ENCODE measurements around the gene KDM6B.

The KDM6B gene

GRCh38 chr17:7849751-7850504, 15.9 kb downstream of the KDM6B start:
- no peaks in the 10 kb centered on the region for H3K27me3 ChIP-seq (ENCODE audit: control insufficient read depth, insufficient read depth, low read length)
- no peak overlapping the region for H3K9ac ChIP-seq (ENCODE audit: low read depth, low read length)
- peaks cover 10% of the 10 kb centered on the region for H3K4me1 ChIP-seq (ENCODE audit: control insufficient read depth, insufficient read depth, low read length)
- H3K36me3 ChIP-seq (ENCODE audit: insufficient read depth, low read length) = peaks cover 48% of the 10 kb centered on the region
- H3K9me3 ChIP-seq (replicated peaks; ENCODE audit: low read length) = no peaks in the 10 kb centered on the region
- H3K4me2 ChIP-seq (ENCODE audit: low read length) = no peak overlapping the region
- H3K4me3 ChIP-seq (ENCODE audit: low read length) = no peak overlapping the region

DNA sequence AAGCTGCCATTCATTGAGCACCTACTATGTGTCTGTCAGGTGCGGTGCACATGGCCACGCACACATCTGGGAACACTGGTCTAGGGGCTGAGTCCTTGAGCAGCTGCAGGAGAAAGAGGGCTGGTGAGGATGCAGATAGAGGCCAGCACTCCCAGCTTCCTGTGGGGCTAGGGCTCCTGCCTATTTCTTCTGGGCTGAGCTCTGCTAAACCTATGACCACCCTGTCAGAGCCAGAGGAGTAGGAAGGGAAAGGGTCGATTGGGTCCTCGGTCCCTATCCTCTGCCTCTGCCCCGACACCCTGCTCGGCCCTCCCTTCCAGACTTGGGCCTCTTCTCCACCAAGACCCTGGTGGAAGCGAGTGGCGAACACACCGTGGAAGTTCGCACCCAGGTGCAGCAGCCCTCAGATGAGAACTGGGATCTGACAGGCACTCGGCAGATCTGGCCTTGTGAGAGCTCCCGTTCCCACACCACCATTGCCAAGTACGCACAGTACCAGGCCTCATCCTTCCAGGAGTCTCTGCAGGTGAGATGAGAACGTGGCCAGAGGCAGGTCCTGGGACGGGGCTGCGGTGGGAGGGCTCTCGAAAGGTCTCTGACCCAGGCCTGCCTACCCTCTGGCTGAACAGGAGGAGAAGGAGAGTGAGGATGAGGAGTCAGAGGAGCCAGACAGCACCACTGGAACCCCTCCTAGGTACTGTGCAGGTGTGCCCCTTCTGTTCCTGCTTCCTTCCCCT, 16.9 kb downstream of the KDM6B start:
- H3K9me3 ChIP-seq (replicated peaks; ENCODE audit: low read length) = no peaks in the 10 kb centered on the region
- H3K4me2 ChIP-seq (ENCODE audit: low read length) = no peak overlapping the region
- H3K4me3 ChIP-seq (ENCODE audit: low read length) = no peak overlapping the region
- no peaks in the 10 kb centered on the region for H3K27me3 ChIP-seq (ENCODE audit: control insufficient read depth, insufficient read depth, low read length)
- peaks cover 55% of the 10 kb centered on the region for H3K36me3 ChIP-seq (ENCODE audit: insufficient read depth, low read length)
- H3K9ac ChIP-seq (ENCODE audit: low read depth, low read length) = no peak overlapping the region
- peaks cover 11% of the 10 kb centered on the region for H3K4me1 ChIP-seq (ENCODE audit: control insufficient read depth, insufficient read depth, low read length)

- H3K4me3 ChIP-seq (ENCODE audit: low read length) = no peak overlapping the region
- H3K36me3 ChIP-seq (ENCODE audit: insufficient read depth, low read length) = peaks cover 52% of the 10 kb centered on the region
- H3K27me3 ChIP-seq (ENCODE audit: control insufficient read depth, insufficient read depth, low read length) = no peaks in the 10 kb centered on the region
- H3K9ac ChIP-seq (ENCODE audit: low read depth, low read length) = no peak overlapping the region
- no peaks in the 10 kb centered on the region for H3K9me3 ChIP-seq (replicated peaks; ENCODE audit: low read length)
- peaks cover 19% of the 10 kb centered on the region for H3K4me1 ChIP-seq (ENCODE audit: control insufficient read depth, insufficient read depth, low read length)
- peak overlapping the region; percentile 42 for H3K4me2 ChIP-seq (ENCODE audit: low read length)
Measured at GRCh38 chr17:7851438-7852261, 17.6 kb downstream of the KDM6B start.

DNA sequence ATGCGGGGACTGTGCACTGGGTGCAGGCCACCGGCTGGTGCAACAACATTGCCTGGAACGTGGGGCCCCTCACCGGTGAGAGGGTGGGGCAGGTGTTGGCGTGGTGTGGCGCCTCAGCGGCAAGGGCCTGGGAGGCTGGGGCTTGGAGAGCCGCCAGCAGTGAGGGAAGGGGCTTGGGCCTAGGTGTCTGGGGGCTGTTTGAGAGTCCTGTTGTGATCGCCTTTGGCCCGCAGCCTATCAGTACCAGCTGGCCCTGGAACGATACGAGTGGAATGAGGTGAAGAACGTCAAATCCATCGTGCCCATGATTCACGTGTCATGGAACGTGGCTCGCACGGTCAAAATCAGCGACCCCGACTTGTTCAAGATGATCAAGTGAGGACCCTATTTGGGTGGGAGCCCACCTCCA, 18.2 kb downstream of the KDM6B start:
- no peaks in the 10 kb centered on the region for H3K9me3 ChIP-seq (replicated peaks; ENCODE audit: low read length)
- peaks cover 52% of the 10 kb centered on the region for H3K36me3 ChIP-seq (ENCODE audit: insufficient read depth, low read length)
- no peak overlapping the region for H3K9ac ChIP-seq (ENCODE audit: low read depth, low read length)

DNA sequence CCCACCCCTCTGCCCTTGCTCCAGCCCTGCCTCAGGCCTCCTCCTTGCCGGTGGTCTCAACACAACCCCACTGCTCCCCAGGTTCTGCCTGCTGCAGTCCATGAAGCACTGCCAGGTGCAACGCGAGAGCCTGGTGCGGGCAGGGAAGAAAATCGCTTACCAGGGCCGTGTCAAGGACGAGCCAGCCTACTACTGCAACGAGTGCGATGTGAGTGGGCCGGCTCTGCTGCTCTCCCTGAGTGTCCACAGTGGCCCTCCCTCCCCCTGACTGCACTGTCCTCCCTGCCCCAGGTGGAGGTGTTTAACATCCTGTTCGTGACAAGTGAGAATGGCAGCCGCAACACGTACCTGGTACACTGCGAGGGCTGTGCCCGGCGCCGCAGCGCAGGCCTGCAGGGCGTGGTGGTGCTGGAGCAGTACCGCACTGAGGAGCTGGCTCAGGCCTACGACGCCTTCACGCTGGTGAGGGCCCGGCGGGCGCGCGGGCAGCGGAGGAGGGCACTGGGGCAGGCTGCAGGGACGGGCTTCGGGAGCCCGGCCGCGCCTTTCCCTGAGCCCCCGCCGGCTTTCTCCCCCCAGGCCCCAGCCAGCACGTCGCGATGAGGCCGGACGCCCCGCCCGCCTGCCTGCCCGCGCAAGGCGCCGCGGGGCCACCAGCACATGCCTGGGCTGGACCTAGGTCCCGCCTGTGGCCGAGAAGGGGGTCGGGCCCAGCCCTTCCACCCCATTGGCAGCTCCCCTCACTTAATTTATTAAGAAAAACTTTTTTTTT, 19.1 kb downstream of the KDM6B start:
- H3K4me3 ChIP-seq (ENCODE audit: low read length) = no peak overlapping the region
- no peaks in the 10 kb centered on the region for H3K9me3 ChIP-seq (replicated peaks; ENCODE audit: low read length)
- peaks cover 19% of the 10 kb centered on the region for H3K4me1 ChIP-seq (ENCODE audit: control insufficient read depth, insufficient read depth, low read length)
- H3K27me3 ChIP-seq (ENCODE audit: control insufficient read depth, insufficient read depth, low read length) = no peaks in the 10 kb centered on the region
- no peak overlapping the region for H3K4me2 ChIP-seq (ENCODE audit: low read length)
- peaks cover 51% of the 10 kb centered on the region for H3K36me3 ChIP-seq (ENCODE audit: insufficient read depth, low read length)
- no peak overlapping the region for H3K9ac ChIP-seq (ENCODE audit: low read depth, low read length)

More for the DNA sequence above, 18.2 kb downstream of the KDM6B start:
- H3K4me2 ChIP-seq (ENCODE audit: low read length) = no peak overlapping the region
- no peak overlapping the region for H3K4me3 ChIP-seq (ENCODE audit: low read length)
- H3K4me1 ChIP-seq (ENCODE audit: control insufficient read depth, insufficient read depth, low read length) = peaks cover 19% of the 10 kb centered on the region
- no peaks in the 10 kb centered on the region for H3K27me3 ChIP-seq (ENCODE audit: control insufficient read depth, insufficient read depth, low read length)

DNA sequence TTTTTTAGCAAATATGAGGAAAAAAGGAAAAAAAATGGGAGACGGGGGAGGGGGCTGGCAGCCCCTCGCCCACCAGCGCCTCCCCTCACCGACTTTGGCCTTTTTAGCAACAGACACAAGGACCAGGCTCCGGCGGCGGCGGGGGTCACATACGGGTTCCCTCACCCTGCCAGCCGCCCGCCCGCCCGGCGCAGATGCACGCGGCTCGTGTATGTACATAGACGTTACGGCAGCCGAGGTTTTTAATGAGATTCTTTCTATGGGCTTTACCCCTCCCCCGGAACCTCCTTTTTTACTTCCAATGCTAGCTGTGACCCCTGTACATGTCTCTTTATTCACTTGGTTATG, 19.6 kb downstream of the KDM6B start:
- H3K27me3 ChIP-seq (ENCODE audit: control insufficient read depth, insufficient read depth, low read length) = no peaks in the 10 kb centered on the region

GRCh38 chr17:7854078-7854777, 20.2 kb downstream of the KDM6B start:
- H3K36me3 ChIP-seq (ENCODE audit: insufficient read depth, low read length) = peaks cover 45% of the 10 kb centered on the region
- H3K27me3 ChIP-seq (ENCODE audit: control insufficient read depth, insufficient read depth, low read length) = no peaks in the 10 kb centered on the region
- no peak overlapping the region for H3K4me3 ChIP-seq (ENCODE audit: low read length)
- no peak overlapping the region for H3K4me2 ChIP-seq (ENCODE audit: low read length)
- no peaks in the 10 kb centered on the region for H3K9me3 ChIP-seq (replicated peaks; ENCODE audit: low read length)
- peaks cover 29% of the 10 kb centered on the region for H3K4me1 ChIP-seq (ENCODE audit: control insufficient read depth, insufficient read depth, low read length)
- no peak overlapping the region for H3K9ac ChIP-seq (ENCODE audit: low read depth, low read length)

More for the DNA sequence above, 19.6 kb downstream of the KDM6B start:
- no peak overlapping the region for H3K9ac ChIP-seq (ENCODE audit: low read depth, low read length)
- H3K4me3 ChIP-seq (ENCODE audit: low read length) = no peak overlapping the region
- peaks cover 49% of the 10 kb centered on the region for H3K36me3 ChIP-seq (ENCODE audit: insufficient read depth, low read length)
- H3K4me1 ChIP-seq (ENCODE audit: control insufficient read depth, insufficient read depth, low read length) = peaks cover 24% of the 10 kb centered on the region
- no peak overlapping the region for H3K4me2 ChIP-seq (ENCODE audit: low read length)
- H3K9me3 ChIP-seq (replicated peaks; ENCODE audit: low read length) = no peaks in the 10 kb centered on the region

DNA sequence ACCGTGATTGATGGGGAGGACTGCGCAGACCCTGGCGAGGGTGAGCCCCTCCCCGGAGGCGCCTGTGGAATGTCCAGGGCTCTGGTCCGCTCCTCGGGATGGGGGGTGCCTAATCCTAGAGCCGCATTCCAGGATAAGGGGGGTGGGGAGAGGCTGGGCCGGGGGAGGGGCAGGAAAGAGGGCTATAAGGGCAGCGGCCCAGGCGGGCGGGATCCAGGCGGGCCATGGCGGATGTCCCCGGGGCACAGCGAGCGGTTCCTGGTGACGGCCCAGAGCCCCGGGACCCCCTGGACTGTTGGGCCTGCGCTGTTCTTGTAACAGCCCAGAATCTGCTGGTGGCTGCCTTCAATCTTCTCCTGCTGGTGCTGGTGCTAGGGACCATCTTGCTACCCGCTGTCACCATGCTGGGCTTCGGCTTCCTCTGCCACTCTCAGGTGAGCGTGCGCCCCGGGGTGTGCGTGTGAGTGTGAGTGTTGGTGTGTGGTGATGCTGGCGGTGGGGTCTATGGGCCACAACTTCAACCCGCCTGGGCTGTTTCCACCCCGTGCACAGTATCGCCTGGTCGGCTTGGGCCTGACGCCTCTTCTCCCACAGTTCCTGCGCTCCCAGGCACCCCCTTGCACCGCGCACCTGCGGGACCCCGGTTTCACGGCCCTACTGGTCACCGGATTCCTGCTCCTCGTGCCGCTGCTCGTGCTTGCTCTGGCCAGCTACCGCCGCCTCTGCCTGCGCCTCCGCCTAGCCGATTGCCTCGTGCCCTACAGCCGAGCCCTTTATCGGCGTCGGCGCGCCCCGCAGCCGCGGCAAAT, 21.0 kb downstream of the KDM6B start, which contains the start of gene TMEM88:
Gene TMEM88, plus strand, starts transcription at position 216 of the 809 bp plus-strand sequence. Its CDS starts 9 bp downstream, at position 225.
- Histone ChIP-seq H3K27me3 (ENCODE audit: control insufficient read depth, insufficient read depth, low read length) (no peaks in the 10 kb centered on the region), H3K9me3 (replicated peaks; ENCODE audit: low read length) (no peaks in the 10 kb centered on the region), H3K9ac (ENCODE audit: low read depth, low read length) (peak within 1 kb of the TSS; percentile 88), H3K4me2 (ENCODE audit: low read length) (peak within 1 kb of the TSS; percentile 98), H3K36me3 (ENCODE audit: insufficient read depth, low read length) (peaks cover 37% of the 10 kb centered on the region), H3K4me1 (ENCODE audit: control insufficient read depth, insufficient read depth, low read length) (peaks cover 29% of the 10 kb centered on the region), H3K4me3 (ENCODE audit: low read length) (peak within 1 kb of the TSS; percentile 77)

GRCh38 chr17:7855660-7856010, 21.6 kb downstream of the KDM6B start:
- H3K4me2 ChIP-seq (ENCODE audit: low read length) = peak overlapping the region; percentile 98
- no peaks in the 10 kb centered on the region for H3K9me3 ChIP-seq (replicated peaks; ENCODE audit: low read length)
- no peaks in the 10 kb centered on the region for H3K27me3 ChIP-seq (ENCODE audit: control insufficient read depth, insufficient read depth, low read length)
- H3K4me3 ChIP-seq (ENCODE audit: low read length) = peak overlapping the region; percentile 77
- H3K36me3 ChIP-seq (ENCODE audit: insufficient read depth, low read length) = peaks cover 32% of the 10 kb centered on the region
- peaks cover 29% of the 10 kb centered on the region for H3K4me1 ChIP-seq (ENCODE audit: control insufficient read depth, insufficient read depth, low read length)
- H3K9ac ChIP-seq (ENCODE audit: low read depth, low read length) = peak overlapping the region; percentile 88
